Pancreas (tissue), 10 donors: ENCODE results near the gene NFKBIZ. TPM values are rescaled to one million over a fixed set of nuclear protein-coding genes. Genes with fewer than 3 reads are reported as not detected.

Source experiments
- ATAC-seq, 4 donors: fragments of 200-7000 bp; cut with Tn5 transposase; one replicate each; pipeline versions ENCODE4 v1.8.0 to v1.9.1; 2020; ENCODE audit warnings: mild to moderate bottlenecking in 4 of 4, moderate library complexity in 4 of 4
- DNase-seq, 6 donors: peaks; one replicate each; pipeline ENCODE4 v3.0.0-alpha.2; 2020
- FAIRE-seq: peaks from 2 replicates; lab custom pipeline; 2012; peaks lifted over from hg19 to GRCh38; lab: Jason Lieb, UNC
- H3K27ac ChIP-seq, 4 donors: fragments of 200-600 bp; sonication (generic); 1 replicate in 3 of 4; 2 replicates in 1 of 4; pipeline versions ENCODE4 v1.5.0 to v1.8.0; 2020
- H3K27me3 ChIP-seq, 4 donors: fragments of 200-600 bp; one replicate each; pipeline ENCODE4 v1.8.0; 2021
- H3K36me3 ChIP-seq, 3 donors: fragments of 200-600 bp; sonication (generic) in 1 of 3; one replicate each; pipeline versions ENCODE4 v1.5.0 to v1.8.0; 2020 to 2021
- H3K4me1 ChIP-seq, 3 donors: fragments of 200-600 bp; one replicate each; pipeline ENCODE4 v1.8.0; 2021
- H3K4me3 ChIP-seq, 4 donors: fragments of 200-600 bp; sonication (generic) in 2 of 4; one replicate each; pipeline versions ENCODE4 v1.5.0 to v1.8.0; 2020 to 2021
- H3K9me3 ChIP-seq, 4 donors: fragments of 200-600 bp; one replicate each; pipeline ENCODE4 v1.8.0; 2021
- CTCF ChIP-seq, 4 donors: fragments of 200-600 bp; sonication (generic) in 3 of 4; IDR thresholded peaks; one replicate each; pipeline versions ENCODE4 v1.5.0 to v1.8.0; 2021; ENCODE audit warnings: antibody characterized with exemption in 4 of 4
- WGBS, 2 donors: extraction: QIAGEN DNeasy Blood & Tissue Kit; methylation state at CpG; one replicate each; pipeline ENCODE4 v1.1.7; 2013; 5-methylcytosine and 5-hydroxymethylcytosine counted together
- intact Hi-C, 3 donors: fragments of 100-400 bp; cut with DNase I; formaldehyde crosslinking; loops; one replicate each; pipeline versions ENCODE4 v1.11.1 to v1.14.2; 2022
- polyA plus RNA-seq, 2 donors: library from polyadenylated mRNA; stranded (reverse); fragments of 200-250 nt; gene quantifications; one replicate each; pipeline ENCODE4 v1.2.3, GENCODE V29; 2013
- total RNA-seq, 6 donors: library from RNA; stranded (reverse); fragmentation: NEBNext Ultra II Directional in 4 of 6; extraction: Animal tissue kit (Norgen Biotek cat#: 25700) in 4 of 6; gene quantifications; one replicate each; pipeline versions ENCODE4 v1.2.1 to v1.2.4, GENCODE V29; 2021 to 2023
- donor health status: healthy with polysubstance abuse.
- donor health status: DM: no; HTN: no; CAD: no; lungs with moderate emphysema.
- donor health status: DM: no; HTN: no; CAD: no.
- donor health status: control.
- donor health status: control.
- donor health status: Bipolar disorder and iron deficiency.
- donor health status: DM: yes; HTN: yes; CAD: no.
- donor health status: DM: no; HTN: no; CAD: no.
- donor health status: DM: no; HTN: no; CAD: no.
- donor health status: DM: yes; HTN: yes; CAD: no.

Gene NFKBIZ
- 10 to 100 TPM; 20.4 to 90.7 (median 31.2) TPM for total RNA-seq
- 10 to 100 TPM; 16.5 to 24.4 TPM for polyA plus RNA-seq

- Histone ChIP-seq H3K27me3 (no peaks in the 10 kb centered on the region), H3K36me3 (peaks cover 6 to 22% (median 17%) of the 10 kb centered on the region in 3 donors), H3K4me3 (peak within 1 kb of the TSS; percentile 73 to 100 (median 90)), H3K4me1 (peaks cover 29 to 38% (median 32%) of the 10 kb centered on the region in 3 donors), H3K27ac (peak within 1 kb of the TSS; percentile 99 to 100 (median 100)), H3K9me3 (no peaks in the 10 kb centered on the region)
- no peak for FAIRE-seq
- no peak for TF ChIP-seq CTCF (IDR thresholded peaks at IDR 0.05)
- peak; percentile 78 to 89 (median 86) for ATAC-seq
- WGBS, 2 donors: 0 to 1% methylated on average over 56 to 95 of the region's 95 CpGs
- intact Hi-C loops: no loop called here
- DNase-seq: peak; percentile 97 to 98 (median 98)
These were observed at the start of gene NFKBIZ for GRCh38 chr3:101848754-101849713. Gene NFKBIZ (plus strand): TSS chr3:101849514. CDS start chr3:101849629, 115 bp downstream.

- no peak for TF ChIP-seq CTCF (IDR thresholded peaks at IDR 0.05)
- ATAC-seq: no peak
- no peaks in the 10 kb centered on the region for H3K9me3 ChIP-seq
- H3K27ac ChIP-seq: no peak overlapping the region
- intact Hi-C loops: loop anchor here in 1 of 3 donors (5.0 to 10.0 kb wide), 2 partner anchors 426 to 734 kb away; no protein-coding TSS in a partner anchor
- DNase-seq: no peak
- H3K27me3 ChIP-seq: no peaks in the 10 kb centered on the region
- no peak overlapping the region for H3K4me3 ChIP-seq
- H3K4me1 ChIP-seq: no peaks in the 10 kb centered on the region
- H3K36me3 ChIP-seq: no peaks in the 10 kb centered on the region
- WGBS, 2 donors: 89 to 95% methylated on average over 4 of the region's 4 CpGs
- no peak for FAIRE-seq
These were observed 48.1 kb upstream of the NFKBIZ start for GRCh38 chr3:101801174-101801573.

- FAIRE-seq (no peak), ATAC-seq (no peak), DNase-seq (no peak)
- Histone ChIP-seq H3K27me3 (no peaks in the 10 kb centered on the region), H3K4me3 (no peak overlapping the region), H3K36me3 (no peaks in the 10 kb centered on the region), H3K27ac (no peak overlapping the region), H3K4me1 (no peaks in the 10 kb centered on the region), H3K9me3 (no peaks in the 10 kb centered on the region)
- no peak for TF ChIP-seq CTCF (IDR thresholded peaks at IDR 0.05)
- WGBS, 2 donors: 45 to 48% methylated on average over 2 of the region's 2 CpGs
- intact Hi-C loops: loop anchor here in 1 of 3 donors (5.0 to 10.0 kb wide), 2 partner anchors 425 to 733 kb away; no protein-coding TSS in a partner anchor
These were observed 47.1 kb upstream of the NFKBIZ start for GRCh38 chr3:101802179-101802578.

- FAIRE-seq (peak; percentile 91), ATAC-seq (peak; percentile 93 to 100 (median 98)), DNase-seq (peak in 3 of 6 donors; percentile 21 to 49 (median 49))
- Histone ChIP-seq H3K9me3 (no peaks in the 10 kb centered on the region), H3K27me3 (no peaks in the 10 kb centered on the region), H3K27ac (no peak overlapping the region), H3K4me1 (no peaks in the 10 kb centered on the region), H3K4me3 (no peak overlapping the region), H3K36me3 (no peaks in the 10 kb centered on the region)
- TF ChIP-seq CTCF (IDR thresholded peaks at IDR 0.05): peak; percentile 62 to 86 (median 78)
- WGBS, 2 donors: 63 to 72% methylated on average over 9 of the region's 9 CpGs
- intact Hi-C loops: loop anchor here in 1 of 3 donors (5.0 to 10.0 kb wide), 2 partner anchors 424 to 732 kb away; no protein-coding TSS in a partner anchor
These were observed 46.0 kb upstream of the NFKBIZ start for GRCh38 chr3:101803173-101803782.
